GM21390 (cell line): ENCODE data around the gene SIRT2.
A peak's percentile ranks its signal among the peaks of the same experiment; 100 is the strongest.
"Not testable (repeated sequence)": the region's sequence is repeated elsewhere in the genome, so short reads cannot be mapped to it uniquely, and the experiment has no call there.

Experiments
- ATAC-seq: cut with Tn5 transposase; IDR thresholded peaks from one replicate; pipeline ENCODE4 v1.9.1; 2021; ENCODE audit not compliant: unreplicated experiment

SIRT2 gene

DNA sequence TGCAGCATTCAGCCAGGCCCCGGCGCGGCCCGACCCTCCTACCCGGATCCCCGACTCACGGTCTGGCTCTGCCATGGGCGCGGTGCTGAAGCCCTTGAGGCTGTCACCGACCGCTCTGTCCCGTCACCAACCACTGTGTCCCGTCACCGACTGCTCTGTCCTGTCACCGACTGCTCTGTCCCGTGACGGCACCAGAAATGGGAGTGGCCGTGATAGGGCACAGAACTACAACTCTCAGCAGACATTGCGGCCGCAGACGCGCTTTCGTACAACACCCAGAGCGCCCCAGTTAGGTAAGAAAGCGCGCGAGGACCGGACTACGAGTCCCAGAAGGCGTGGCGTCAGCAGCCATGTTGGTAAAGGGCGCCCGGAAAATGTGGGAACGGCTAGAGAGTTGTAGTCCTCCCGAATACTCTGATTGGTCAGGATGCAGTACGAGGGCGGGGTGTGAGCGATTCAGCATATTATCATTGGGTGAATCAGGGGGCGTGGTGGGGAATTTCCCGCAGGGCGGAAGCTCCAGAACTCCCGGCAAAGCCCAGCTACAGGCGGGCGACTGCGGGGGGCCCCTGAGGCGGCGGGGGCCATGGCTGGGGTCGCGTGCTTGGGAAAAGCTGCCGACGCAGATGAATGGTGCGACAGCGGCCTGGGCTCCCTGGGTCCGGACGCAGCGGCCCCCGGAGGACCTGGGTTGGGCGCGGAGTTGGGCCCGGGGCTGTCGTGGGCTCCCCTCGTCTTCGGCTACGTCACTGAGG lies at the start of gene SIRT2, which contains the start of gene NFKBIB:
Gene SIRT2, minus strand, starts transcription at position 172 of the 755 bp plus-strand sequence. Its CDS starts 97 bp downstream, at position 75.
Gene NFKBIB, plus strand, starts transcription at position 523 of the 755 bp plus-strand sequence. Its CDS starts 64 bp downstream, at position 587.
- ATAC-seq: peak; percentile 89

DNA sequence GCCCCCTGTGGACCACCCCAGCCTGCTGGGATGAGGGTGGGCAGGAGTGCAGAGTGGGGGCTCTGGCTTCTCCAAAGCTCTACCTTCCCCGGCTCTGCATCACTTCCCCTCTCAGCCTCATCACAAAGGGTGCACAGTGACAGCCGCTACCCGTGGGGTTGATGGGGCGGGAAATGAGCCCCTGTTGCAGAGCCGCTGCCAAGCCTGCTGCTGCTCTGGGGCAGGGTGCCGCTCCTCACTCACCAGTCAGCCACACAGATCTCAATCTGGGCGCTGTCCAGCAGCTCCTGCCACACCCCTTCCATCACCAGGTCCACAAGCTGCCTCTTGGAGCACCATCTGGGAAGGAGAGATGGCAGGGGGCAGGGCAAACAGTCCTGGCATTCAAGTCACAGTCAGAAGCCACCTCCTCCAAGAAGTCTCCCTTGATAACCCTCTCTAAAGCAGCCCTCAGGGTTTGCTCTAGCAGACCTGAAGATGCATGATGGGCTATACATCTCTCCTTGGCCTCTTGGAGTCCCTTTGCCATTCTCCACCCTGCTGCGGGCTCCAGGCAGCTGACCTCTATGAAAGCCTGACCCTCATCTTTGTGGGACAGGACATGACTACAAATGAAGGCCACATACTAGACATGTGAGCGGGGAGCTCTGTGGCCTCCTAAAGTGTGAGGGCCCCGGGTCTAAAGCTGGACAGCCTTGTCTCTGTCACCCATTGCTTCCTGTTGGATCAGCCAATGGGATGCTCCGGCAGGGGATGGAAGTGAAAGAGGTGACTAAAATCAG lies 47.0 kb upstream of the SIRT2 start:
- ATAC-seq: no peak

DNA sequence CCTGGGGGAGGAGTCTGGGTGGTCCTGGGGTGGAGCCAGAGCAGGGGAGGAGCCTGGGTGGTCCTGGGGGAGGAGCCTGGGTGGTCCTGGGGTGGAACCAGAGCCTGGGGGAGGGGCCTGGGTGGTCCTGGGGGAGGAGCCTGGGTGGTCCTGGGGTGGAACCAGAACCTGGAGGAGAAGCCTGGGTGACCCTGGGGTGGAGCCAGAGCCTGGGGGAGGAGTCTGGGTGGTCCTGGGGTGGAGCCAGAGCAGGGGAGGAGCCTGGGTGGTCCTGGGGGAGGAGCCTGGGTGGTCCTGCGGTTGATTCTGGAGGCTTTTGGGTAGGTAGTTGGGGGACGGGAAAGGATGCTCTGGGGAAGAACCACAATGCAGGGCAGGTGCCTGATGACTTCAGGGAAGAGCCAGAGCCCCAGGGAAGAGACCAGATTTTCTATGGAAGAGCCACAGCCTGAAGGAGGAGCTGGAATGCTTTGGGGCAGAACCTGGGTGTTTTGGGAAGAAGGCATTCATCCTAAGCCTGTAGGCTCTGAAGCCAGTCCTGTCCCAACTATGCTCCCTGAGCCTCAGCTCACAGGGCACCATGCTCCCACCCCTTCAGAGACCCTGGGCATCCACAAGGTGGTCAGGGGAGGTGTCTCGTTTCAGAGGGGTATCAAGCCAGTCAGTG lies 46.3 kb upstream of the SIRT2 start:
- ATAC-seq: no peak

DNA sequence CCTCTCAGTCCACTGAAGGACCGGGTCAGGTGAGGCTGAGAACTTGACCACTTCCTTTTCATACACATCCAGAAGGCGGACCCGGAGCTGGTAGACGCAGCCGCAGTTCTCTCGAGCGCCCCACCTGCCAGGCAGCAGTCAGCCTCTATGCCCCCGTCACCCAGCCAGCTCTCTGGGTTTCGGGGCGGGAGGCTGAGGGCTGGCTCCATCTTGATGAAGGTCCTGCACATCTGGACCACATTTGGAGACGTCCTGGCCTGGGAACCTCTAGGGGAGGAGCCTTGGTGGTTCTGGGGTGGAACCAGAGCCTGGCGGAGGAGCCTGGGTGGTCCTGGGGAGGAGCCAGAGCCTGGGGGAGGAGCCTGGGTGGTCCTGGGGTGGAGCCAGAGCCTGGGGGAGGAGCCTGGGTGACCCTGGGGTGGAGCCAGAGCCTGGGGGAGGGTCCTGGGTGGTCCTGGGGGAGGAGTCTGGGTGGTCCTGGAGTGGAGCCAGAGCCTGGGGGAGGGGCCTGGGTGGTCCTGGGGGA lies 45.6 kb upstream of the SIRT2 start:
- no peak for ATAC-seq

DNA sequence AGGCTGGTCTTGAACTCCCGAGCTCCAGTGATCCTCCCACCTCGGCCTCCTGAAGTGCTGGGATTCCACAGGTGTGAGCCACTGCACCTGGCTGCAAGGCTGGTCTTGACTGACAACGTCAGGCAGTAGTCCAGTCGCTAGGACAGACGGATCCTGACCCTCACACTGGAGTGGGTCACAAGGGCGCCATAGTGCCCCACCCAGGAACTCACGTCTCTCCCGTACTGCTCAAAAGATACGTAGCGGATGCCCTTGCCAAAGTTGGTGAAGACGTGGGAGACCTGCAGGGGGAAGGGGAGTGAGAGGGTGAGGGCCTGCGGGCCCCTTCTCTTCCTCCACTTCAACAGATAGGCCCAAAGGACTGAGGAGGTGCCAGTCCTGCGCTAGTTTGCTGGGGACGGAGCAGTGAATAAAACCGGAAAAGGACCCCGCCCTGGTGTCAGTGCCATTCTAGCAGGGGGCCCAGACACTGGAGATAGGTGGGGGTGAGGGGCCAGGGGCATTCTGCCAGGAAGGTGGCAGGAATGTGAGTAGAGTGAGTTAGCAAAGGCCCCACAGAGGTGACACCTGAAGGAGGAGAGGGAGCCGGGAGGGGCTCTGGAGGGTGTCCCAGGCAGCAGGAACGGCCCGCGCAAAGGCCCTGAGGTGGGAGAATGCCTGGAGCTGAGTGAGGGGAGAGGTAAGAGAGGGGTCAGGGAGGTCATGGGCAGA lies 43.2 kb upstream of the SIRT2 start:
- ATAC-seq: no peak

DNA sequence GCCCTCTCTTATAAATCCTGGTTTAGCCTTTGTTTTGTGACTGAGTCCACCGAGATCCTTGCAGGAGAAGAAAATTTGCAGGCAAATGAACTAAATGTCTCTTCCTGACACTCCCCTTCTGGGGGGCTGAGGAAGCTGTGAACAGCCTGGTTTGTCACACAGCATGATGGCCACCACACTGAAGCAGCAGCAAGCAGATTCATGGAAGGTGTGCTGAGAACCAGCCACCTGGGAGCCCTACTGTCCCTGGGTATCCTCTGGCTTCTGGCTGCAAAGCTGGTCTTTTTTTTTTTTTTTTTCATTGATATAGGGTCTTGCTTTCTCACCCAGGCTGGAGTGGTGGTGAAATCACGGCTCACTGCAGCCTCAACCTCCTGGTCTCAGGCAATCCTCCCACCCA lies 42.6 kb upstream of the SIRT2 start:
- ATAC-seq: no peak

DNA sequence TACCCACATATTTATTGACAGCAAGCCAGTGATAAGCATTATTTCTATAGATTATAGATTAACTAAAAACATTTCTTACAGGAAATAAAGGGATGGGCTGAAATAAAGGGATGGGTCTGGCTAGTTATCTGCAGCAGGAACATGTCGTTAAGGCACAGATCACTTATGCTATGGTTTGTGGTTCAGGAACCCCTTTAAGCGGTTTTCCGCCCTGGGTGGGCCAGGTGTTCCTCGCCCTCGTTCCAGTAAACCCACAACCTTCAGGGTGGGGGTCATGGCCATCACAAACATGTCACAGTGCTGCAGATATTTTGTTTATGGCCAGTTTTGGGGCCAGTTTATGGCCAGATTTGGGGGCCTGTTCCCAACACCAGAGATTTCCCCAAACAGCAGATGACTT lies 42.0 kb upstream of the SIRT2 start:
- ATAC-seq: not testable (repeated sequence)

DNA sequence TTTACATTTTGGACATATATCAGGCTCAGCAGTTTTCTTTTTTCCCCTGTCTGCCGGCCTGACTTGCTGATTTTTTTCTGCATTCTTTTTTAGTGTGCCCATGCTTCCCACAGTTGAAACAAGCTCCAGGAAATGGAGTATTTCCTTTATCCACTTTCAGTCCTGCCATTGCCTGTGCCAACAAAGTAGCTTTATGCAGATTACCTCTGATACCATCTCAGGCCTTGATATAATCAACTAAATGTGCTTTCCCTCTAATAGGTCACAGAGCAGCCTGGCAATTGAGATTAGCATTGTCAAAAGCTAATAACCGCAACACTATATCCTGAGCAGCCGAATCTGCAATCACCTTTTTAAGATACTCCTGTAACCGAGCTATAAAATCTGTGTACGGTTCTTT lies 40.5 kb upstream of the SIRT2 start:
- ATAC-seq: no peak

DNA sequence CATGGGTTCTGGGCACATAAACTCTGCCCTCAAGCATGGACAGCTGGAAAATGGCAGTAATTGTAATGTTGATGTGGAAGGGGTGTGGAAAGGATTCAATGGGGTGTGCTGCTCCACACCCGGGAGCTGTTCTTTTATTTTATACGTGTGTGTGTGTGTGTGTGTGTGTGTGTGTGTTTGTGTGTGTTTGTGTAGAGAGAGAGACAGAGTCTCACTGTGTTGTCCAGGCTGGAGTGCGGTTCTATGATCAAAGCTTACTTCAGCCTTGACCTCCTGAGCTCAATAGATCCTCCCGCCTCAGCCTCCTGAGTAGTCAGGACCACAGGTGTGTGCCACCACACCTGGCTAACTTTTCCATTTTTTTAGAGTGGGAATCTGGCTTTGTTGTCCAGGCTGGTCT lies 34.1 kb upstream of the SIRT2 start:
- ATAC-seq: no peak

DNA sequence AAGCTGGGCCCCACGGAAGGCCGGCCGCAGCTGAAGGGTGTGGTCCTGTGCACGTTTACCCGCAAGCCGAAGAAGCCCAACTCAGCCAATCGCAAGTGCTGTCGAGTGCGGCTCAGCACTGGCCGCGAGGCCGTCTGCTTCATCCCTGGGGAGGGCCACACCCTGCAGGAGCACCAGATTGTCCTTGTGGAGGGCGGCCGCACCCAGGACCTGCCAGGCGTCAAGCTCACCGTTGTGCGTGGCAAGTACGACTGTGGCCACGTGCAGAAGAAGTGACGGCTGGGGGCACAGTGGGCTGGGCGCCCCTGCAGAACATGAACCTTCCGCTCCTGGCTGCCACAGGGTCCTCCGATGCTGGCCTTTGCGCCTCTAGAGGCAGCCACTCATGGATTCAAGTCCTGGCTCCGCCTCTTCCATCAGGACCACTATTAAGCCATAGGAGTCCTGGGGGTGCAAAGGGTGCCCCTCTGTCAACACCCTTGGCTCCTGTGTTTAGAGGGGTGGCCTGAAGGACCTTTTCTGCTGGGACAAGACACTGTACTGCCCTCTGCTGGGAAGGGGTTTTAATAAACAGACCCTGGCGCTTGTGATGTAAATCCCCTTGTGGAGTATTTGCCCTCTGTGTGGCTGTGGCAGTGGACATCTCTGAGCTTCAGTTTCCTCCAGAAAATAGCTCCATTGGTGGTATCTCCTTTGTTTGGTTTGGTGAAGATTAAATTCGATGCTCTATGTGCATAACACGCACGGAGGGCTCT lies 33.2 kb upstream of the SIRT2 start:
- no peak for ATAC-seq

DNA sequence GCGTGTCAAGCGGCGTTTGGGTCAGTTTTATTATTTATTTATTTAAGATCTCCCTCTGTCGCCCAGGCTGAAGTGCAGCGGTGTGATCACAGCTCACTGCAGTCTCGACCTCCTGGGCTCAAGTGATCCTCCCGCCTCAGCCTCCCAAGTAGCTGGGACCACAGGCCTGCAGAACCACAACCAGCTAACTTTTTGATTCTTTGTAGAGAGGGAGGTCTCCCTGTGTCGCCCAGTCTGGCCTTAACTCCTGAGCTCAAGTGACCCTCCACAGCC lies 32.0 kb upstream of the SIRT2 start:
- no peak for ATAC-seq

DNA sequence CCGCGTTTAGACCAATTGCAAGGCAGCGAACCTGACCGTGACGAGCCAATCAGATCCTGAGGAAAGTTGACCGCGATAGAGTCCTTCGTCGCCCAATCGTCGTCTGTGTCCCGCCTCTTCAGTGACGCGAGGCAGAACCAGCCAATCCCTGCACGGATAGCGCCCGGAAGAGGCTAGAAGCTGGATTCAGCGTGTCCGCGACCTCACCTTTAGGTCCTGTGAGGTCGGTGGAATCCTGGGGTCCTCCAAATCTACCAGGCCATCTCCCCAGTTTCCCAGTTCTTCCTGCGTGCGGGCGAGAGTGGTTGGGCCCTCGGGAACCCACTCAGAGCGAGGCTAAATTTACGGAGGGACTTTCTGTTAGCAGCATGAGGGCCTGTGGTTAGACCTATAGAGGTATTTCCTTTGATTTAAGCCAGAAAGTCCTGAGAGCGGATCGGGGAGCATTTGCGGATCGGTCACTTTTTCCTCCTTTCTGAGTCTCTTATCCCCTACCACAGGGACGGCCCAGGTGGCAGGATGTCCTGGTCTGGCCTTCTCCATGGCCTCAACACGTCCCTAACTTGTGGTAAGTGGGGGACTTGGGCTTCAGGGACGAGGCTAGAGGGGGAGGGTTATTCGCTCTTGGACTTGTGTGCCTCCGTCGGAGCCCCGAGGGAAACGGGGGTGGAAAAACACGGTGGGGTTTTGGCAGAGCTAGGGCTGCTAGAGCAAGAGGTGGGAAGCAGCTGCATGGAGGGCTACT lies 31.5 kb upstream of the SIRT2 start, which contains the start of gene MRPS12:
Gene MRPS12, plus strand, starts transcription at position 169 of the 745 bp plus-strand sequence. Its CDS starts 351 bp downstream, at position 520.
- peak; percentile 88 for ATAC-seq

DNA sequence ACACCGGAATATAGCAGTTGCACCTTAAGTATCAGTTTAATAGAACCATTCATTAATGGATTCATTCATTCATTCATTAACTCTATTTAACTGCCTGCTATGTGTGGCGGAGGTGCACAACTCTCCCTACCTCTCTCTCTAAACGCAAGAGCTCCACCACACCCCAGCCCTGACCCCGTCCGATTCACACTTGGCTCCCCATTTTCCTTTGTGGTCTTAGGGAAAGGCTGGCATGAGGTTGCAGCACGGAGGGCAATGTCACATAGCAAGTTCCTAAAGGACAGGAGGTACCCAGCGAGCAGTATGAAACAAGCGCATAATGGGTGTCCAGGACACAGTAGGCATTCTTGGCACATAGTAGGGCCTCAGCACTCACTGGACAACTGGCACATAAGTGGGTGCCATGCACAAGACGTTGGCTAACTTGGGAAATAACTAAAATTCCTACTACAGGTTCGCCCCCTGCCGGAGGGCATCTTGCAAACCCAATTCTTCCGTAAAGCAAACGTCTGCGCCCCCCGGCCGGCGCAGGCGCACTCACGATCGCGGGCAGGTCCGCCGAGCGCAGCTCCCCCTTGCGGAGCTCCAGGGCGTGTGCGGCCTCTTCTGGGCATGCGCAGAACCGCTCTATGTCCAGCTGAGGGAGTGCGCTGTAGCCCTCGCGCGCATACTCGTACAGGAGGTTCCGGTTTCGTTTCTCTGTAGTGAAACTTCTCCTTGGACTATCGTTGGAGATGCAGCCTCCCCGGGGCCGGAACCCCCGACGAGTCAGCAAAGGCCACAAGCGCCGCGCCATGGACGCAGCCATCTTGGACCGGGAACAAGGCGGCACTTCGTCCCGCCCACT lies 30.7 kb upstream of the SIRT2 start, which contains the start of gene SARS2:
Gene SARS2, minus strand, starts transcription at position 835 of the 847 bp plus-strand sequence. Its CDS starts 27 bp downstream, at position 808.
- ATAC-seq: peak; percentile 56

DNA sequence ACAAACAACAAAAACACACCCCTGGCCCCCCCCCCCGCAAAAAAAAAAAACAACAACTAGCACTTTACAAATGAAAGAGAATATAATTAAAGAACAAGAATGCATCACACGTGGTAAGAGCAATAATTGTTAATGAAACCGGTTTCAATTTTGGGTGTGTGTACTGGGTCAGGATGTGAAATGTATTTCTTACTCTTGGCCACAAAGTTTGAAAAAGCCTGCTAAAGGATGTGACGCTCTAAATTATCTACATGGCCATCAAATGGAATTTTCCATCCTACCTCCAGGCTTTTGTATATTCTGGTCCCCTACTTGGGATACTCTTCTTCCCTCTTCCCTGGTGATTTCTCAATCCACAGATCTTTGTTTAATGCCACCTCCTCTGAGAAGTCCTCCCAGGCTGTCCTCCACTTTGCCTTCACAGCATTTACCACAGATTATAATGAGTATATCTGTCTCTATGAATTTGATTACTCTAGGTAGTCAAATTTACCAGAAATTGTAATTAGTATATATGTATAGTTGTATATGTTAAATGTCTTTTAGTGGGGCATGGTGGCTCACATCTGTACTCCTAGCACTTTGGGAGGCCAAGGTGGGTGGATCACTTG lies 29.1 kb upstream of the SIRT2 start:
- ATAC-seq: no peak

DNA sequence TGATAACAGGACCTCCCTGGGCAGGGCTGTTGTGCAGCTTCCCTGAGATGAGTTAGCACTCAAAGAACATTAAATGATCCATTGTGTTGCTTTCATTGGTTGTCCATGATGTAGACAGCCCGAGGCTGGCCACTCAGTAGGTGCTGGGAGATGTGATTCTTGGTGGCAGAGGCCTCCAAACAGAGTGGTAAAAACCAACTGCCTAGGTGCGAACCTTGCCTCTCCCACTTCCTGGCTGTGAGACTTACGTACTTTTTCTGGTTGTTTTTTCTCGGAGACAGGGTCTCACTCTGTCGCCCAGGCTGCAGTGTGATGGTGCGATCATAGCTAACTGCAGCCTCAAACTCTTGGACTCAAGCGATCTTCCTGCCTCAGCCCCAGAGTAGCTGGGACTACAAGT lies 25.0 kb upstream of the SIRT2 start:
- no peak for ATAC-seq

DNA sequence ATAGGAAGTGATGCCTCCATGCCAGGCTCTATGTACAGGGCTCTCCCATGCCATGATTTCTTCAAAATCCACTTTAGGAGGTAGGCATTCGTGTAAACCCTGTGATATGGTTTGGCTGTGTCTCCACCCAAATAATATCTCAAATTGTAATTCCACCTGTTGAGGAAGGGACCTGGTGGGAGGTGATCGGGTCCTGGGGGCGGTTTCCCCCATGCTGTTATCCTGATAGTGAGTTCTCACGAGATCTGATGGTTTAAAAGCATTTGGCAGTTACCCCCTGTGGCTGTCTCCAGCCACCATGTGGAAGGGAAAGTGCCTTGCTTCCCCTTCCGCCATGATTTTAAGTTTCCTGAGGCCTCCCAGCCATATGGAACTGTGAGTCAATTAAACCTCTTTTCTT lies 23.1 kb upstream of the SIRT2 start:
- ATAC-seq: no peak

DNA sequence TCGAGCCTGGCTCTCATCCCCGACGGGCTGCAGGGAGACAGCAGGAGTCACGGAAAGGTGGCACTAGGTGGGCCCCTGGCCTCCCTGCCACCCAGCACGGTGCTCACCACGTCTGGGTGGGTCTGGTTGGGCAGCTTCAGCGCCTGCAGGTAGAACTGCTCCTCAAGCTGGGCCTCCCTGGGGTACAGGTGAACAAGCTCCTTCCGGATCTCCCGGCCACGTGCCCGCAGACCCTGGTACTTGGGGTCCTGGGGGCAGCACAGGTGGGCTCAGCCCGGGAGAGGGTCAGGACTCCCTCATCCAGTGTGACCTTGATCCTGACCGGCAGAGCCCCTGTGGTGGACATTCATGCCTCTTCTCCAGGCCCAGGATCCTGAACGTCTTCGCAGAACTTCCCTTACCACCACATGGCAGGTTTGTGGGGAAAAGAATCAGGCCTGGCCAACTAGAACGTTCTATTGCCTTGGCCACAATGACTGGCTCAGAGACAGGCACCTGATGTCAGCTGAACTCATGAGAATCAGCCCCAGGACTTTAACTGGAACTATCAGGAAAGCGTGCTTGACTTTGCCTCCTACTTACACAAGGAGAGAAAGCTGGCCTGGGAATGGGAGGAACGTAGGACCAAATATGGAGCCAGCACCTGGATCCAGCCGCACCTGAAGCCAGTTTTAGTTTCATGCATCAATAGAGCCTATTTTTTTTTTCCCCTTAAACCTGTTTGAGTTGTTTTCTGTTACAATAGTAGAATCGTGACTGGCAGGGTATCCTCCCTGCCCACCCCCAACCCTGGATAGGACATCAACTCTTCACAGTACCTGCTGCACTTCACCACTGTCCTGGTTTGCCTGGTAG lies 22.2 kb upstream of the SIRT2 start:
- no peak for ATAC-seq
